ENCODE results near the gene NPAS3.

NPAS3 gene

GRCh38 chr14:33404964-33405574 is 466.4 kb downstream of the NPAS3 start:
- TF ChIP-seq REST (IDR thresholded peaks at IDR 0.05; ENCODE audit: insufficient read depth in 1 of 2, low read depth in 2 of 2, low read length in 2 of 2) = no peak

- TF ChIP-seq FOXP2 (optimal IDR thresholded peaks at IDR 0.05; ENCODE audit: borderline replicate concordance, extremely low read depth, extremely low read length, insufficient read depth) = no peak
- TF ChIP-seq TAF1 (IDR thresholded peaks at IDR 0.05; ENCODE audit: borderline replicate concordance, insufficient read depth, low read length) = no peak
- TF ChIP-seq REST (IDR thresholded peaks at IDR 0.05; ENCODE audit: insufficient read depth in 1 of 2, low read depth in 2 of 2, low read length in 2 of 2) = no peak
- TF ChIP-seq SIN3A (IDR thresholded peaks at IDR 0.05; ENCODE audit: borderline replicate concordance, insufficient read depth, low read length) = no peak
- TF ChIP-seq POLR2AphosphoS5 (IDR thresholded peaks at IDR 0.05; ENCODE audit: low read depth, low read length) = no peak
Observed at GRCh38 chr14:33406766-33407165, 468.1 kb downstream of the NPAS3 start.

DNA sequence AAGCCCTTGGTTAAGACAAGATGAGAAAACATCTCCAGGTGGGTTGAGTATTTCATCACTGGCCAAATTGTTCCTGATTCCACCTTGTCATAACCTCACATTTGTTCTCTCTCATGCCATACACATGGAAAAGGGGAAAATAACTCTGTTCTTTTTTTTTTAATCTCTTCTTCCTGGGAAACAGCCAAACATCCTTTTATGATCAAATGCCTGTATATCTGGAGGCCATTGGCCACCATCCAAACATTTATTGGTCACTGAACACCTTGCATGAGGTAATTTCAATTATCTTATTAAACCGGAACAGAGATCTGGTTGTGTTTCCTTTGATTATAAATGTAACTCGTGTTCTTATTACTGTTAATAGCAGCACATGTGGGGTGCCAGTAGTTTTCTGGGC is 469.6 kb downstream of the NPAS3 start:
- no peak for TF ChIP-seq TAF1 (IDR thresholded peaks at IDR 0.05; ENCODE audit: borderline replicate concordance, insufficient read depth, low read length)
- TF ChIP-seq FOXP2 (optimal IDR thresholded peaks at IDR 0.05; ENCODE audit: borderline replicate concordance, extremely low read depth, extremely low read length, insufficient read depth) = no peak
- TF ChIP-seq SIN3A (IDR thresholded peaks at IDR 0.05; ENCODE audit: borderline replicate concordance, insufficient read depth, low read length) = no peak

GRCh38 chr14:33412450-33412849 is 473.8 kb downstream of the NPAS3 start:
- TF ChIP-seq SIN3A (IDR thresholded peaks at IDR 0.05; ENCODE audit: borderline replicate concordance, insufficient read depth, low read length) (no peak), TAF1 (IDR thresholded peaks at IDR 0.05; ENCODE audit: borderline replicate concordance, insufficient read depth, low read length) (no peak), FOXP2 (optimal IDR thresholded peaks at IDR 0.05; ENCODE audit: borderline replicate concordance, extremely low read depth, extremely low read length, insufficient read depth) (no peak), REST (IDR thresholded peaks at IDR 0.05; ENCODE audit: insufficient read depth in 1 of 2, low read depth in 2 of 2, low read length in 2 of 2) (no peak), POLR2AphosphoS5 (IDR thresholded peaks at IDR 0.05; ENCODE audit: low read depth, low read length) (no peak)

DNA sequence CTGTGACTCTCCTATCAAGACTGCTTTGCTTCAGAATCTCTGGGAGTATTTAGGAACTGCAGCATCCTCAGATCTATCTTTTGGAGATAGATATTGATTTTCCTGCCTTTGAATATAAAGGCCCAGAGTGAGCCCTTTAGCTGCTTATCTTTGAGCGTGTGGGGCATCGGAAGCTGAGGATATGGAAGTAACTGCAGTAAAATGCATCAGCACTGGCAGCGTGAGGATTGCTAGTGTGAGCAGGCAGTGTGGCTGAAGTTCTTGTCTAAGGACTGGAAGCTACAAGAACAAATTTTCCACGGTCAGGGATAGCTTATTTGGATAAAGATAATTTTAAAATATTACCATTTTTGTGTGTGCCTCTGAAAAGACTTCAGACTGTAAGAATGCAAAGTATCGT is 474.7 kb downstream of the NPAS3 start:
- TF ChIP-seq SIN3A (IDR thresholded peaks at IDR 0.05; ENCODE audit: borderline replicate concordance, insufficient read depth, low read length) (no peak), FOXP2 (optimal IDR thresholded peaks at IDR 0.05; ENCODE audit: borderline replicate concordance, extremely low read depth, extremely low read length, insufficient read depth) (no peak), REST (IDR thresholded peaks at IDR 0.05; ENCODE audit: insufficient read depth in 1 of 2, low read depth in 2 of 2, low read length in 2 of 2) (no peak), POLR2AphosphoS5 (IDR thresholded peaks at IDR 0.05; ENCODE audit: low read depth, low read length) (no peak), TAF1 (IDR thresholded peaks at IDR 0.05; ENCODE audit: borderline replicate concordance, insufficient read depth, low read length) (no peak)

All from PFSK-1 (cell line).